Measurements from ENCODE around the gene CRY2. TPM values are rescaled to one million over a fixed set of nuclear protein-coding genes. Genes with fewer than 3 reads are reported as not detected.
A peak's percentile ranks its signal among the peaks of the same experiment; 100 is the strongest.

Gene CRY2
- total and polyA plus RNA-seq, 2 of the 8 experiments (the other 6 are each of a cell fraction or from before 2014, with no cell fraction given) = 8.0 to 9.4 TPM

DNA sequence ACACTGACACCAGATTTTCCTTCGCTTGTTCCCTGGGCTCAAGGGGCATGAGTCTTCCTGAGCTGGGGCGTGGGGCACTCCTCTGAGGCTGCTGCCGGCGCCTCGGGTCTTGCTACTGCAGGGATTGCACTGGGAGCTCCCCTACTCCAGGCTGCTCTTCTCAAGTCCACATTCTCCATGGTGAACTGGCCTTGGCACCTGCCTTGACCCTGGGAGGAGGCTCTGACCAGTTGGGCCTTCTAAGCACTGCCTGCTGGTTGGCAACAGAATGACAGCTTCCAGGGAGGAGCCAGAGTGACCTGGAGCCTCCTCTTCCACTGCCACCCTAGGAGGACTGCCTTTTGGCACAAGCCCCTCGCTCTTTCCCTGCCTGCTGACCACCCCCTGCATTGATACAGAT lies 50.3 kb downstream of the CRY2 start:
- H3K4me3 ChIP-seq (ENCODE audit: extremely low read depth in 1 of 4, insufficient read depth in 2 of 4, low read depth in 3 of 4, low read length in 4 of 4) = no peak overlapping the region
- H3K23me2 ChIP-seq (ENCODE audit: low read depth, low read length) = peaks cover 8% of the 10 kb centered on the region
- H4K8ac ChIP-seq (ENCODE audit: extremely low read depth, insufficient read depth, low read length) = no peak overlapping the region
- no peaks in the 10 kb centered on the region for H3K79me2 ChIP-seq (ENCODE audit: control insufficient read depth in 1 of 2, insufficient read depth in 2 of 2, low read length in 2 of 2)
- FAIRE-seq (no peak), DNase-seq (ENCODE audit: low read depth in 1 of 2, low spot score in 2 of 2) (no peak)
- no peak overlapping the region for H3K27ac ChIP-seq (ENCODE audit: low read depth, low read length)
- no peak overlapping the region for H2AK5ac ChIP-seq (ENCODE audit: low read depth, low read length)
- no peak overlapping the region for H3K18ac ChIP-seq (ENCODE audit: extremely low read depth, low read length)
- H3K4me2 ChIP-seq (ENCODE audit: insufficient read depth in 1 of 2, low read depth in 2 of 2, low read length in 2 of 2) = no peak overlapping the region
- POLR2A ChIA-PET (ENCODE audit: partially characterized antibody) = interaction anchor here (0.5 to 3.8 kb wide), 6 partner anchors 11 to 151 kb away, joined by 4 to 21 read pairs (median 8); partner anchors contain the start of gene LARGE2
- H3K4me1 ChIP-seq (replicated peaks in 1 of 4; ENCODE audit: control insufficient read depth in 3 of 4, insufficient read depth in 4 of 4, low read length in 3 of 4) = peaks cover 0 to 30% (median 22%) of the 10 kb centered on the region in 4 experiments; a peak in 6 of 7 replicates
- H2BK12ac ChIP-seq (ENCODE audit: low read depth, low read length) = no peak overlapping the region
- 91% methylated on average over 6 of the region's 6 CpGs; no CpG with 5 or more reads in 1 of the 2 experiments for WGBS, 2 experiments (ENCODE audit: extremely low coverage in 1 of 2, insufficient coverage in 1 of 2, insufficient read length in 1 of 2, insufficient replicate concordance in 2 of 2, low coverage in 1 of 2, low lambda C conversion rate in 2 of 2, missing lambda C conversion rate in 1 of 2)
- no peak overlapping the region for H3K56ac ChIP-seq (replicated peaks; ENCODE audit: insufficient read length, low read depth, low read length)
- H2BK20ac ChIP-seq (ENCODE audit: low read length) = no peak overlapping the region
- peaks cover 0 to 4% (median under 1%) of the 10 kb centered on the region in 4 experiments; a peak in 2 of 8 replicates for H3K36me3 ChIP-seq (ENCODE audit: control insufficient read depth in 2 of 4, insufficient read depth in 4 of 4, low read length in 3 of 4)
- H3K14ac ChIP-seq (ENCODE audit: insufficient read length) = no peak overlapping the region
- no peak overlapping the region for H3K9ac ChIP-seq (replicated peaks in 1 of 4; ENCODE audit: extremely low read depth in 1 of 4, low read depth in 3 of 4, low read length in 3 of 4)
- no peak overlapping the region for H2BK15ac ChIP-seq (ENCODE audit: low read length)
- H2BK120ac ChIP-seq (replicated peaks; ENCODE audit: low read depth, low read length) = no peak overlapping the region
- no peak overlapping the region for H4K91ac ChIP-seq (replicated peaks; ENCODE audit: insufficient read length, low read length)
- no peak overlapping the region for H3K23ac ChIP-seq (ENCODE audit: insufficient read length)
- TF ChIP-seq, protein P1, sequence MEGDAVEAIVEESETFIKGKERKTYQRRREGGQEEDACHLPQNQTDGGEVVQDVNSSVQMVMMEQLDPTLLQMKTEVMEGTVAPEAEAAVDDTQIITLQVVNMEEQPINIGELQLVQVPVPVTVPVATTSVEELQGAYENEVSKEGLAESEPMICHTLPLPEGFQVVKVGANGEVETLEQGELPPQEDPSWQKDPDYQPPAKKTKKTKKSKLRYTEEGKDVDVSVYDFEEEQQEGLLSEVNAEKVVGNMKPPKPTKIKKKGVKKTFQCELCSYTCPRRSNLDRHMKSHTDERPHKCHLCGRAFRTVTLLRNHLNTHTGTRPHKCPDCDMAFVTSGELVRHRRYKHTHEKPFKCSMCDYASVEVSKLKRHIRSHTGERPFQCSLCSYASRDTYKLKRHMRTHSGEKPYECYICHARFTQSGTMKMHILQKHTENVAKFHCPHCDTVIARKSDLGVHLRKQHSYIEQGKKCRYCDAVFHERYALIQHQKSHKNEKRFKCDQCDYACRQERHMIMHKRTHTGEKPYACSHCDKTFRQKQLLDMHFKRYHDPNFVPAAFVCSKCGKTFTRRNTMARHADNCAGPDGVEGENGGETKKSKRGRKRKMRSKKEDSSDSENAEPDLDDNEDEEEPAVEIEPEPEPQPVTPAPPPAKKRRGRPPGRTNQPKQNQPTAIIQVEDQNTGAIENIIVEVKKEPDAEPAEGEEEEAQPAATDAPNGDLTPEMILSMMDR (IDR thresholded peaks at IDR 0.05; ENCODE audit: control extremely low read depth in 1 of 3, insufficient read depth in 1 of 3, low read depth in 1 of 3, low read length in 3 of 3) = peak in 1 of 3 experiments; percentile 4; a peak in 1 of 4 replicates
- no peak for TF ChIP-seq PHF8 (conservative IDR thresholded peaks at IDR 0.05; ENCODE audit: low read depth, low read length)
- H3K9me3 ChIP-seq (ENCODE audit: insufficient read depth in 2 of 2, low read depth in 1 of 2, low read length in 1 of 2) = no peaks in the 10 kb centered on the region
- H2AFZ ChIP-seq (ENCODE audit: low read length) = no peak overlapping the region
- CTCF ChIA-PET (ENCODE audit: partially characterized antibody) = interaction anchor here (0.8 to 7.7 kb wide), 10 partner anchors 11 to 470 kb away, joined by 3 to 69 read pairs (median 4); no protein-coding TSS in a partner anchor
- H3K4ac ChIP-seq (replicated peaks; ENCODE audit: insufficient read length, low read depth, low read length) = no peak overlapping the region
- peaks cover 0 to 5% (median 2%) of the 10 kb centered on the region in 4 experiments; a peak in 1 of 7 replicates for H3K27me3 ChIP-seq (replicated peaks in 1 of 4; ENCODE audit: control insufficient read depth in 3 of 4, extremely low read depth in 1 of 4, insufficient read depth in 3 of 4, low read length in 3 of 4)
- no peak overlapping the region for H4K5ac ChIP-seq (ENCODE audit: insufficient read length, low read depth, low read length)
- H3K79me1 ChIP-seq (ENCODE audit: low read depth, low read length) = peaks cover 2% of the 10 kb centered on the region
- H2BK5ac ChIP-seq (ENCODE audit: low read depth, low read length) = no peak overlapping the region
- peaks cover 10 to 17% of the 10 kb centered on the region in 2 experiments for H4K20me1 ChIP-seq (replicated peaks in 1 of 2; ENCODE audit: control insufficient read depth in 1 of 2, insufficient read depth in 2 of 2, low read length in 2 of 2)

All from H1 (cell line).